HG03342 (cell line): ENCODE results near the gene HMGCLL1.

Experiments used
- ATAC-seq: cut with Tn5 transposase; IDR thresholded peaks from one replicate; pipeline ENCODE4 v1.9.1; 2021; ENCODE audit warnings: mild to moderate bottlenecking, moderate library complexity; ENCODE audit not compliant: unreplicated experiment

The HMGCLL1 gene

GRCh38 chr6:55578537-55579363, at the start of gene HMGCLL1:
Gene HMGCLL1, minus strand, starts transcription at chr6:55579192. Its CDS starts 137 bp downstream, at chr6:55579055.
- no peak for ATAC-seq

DNA sequence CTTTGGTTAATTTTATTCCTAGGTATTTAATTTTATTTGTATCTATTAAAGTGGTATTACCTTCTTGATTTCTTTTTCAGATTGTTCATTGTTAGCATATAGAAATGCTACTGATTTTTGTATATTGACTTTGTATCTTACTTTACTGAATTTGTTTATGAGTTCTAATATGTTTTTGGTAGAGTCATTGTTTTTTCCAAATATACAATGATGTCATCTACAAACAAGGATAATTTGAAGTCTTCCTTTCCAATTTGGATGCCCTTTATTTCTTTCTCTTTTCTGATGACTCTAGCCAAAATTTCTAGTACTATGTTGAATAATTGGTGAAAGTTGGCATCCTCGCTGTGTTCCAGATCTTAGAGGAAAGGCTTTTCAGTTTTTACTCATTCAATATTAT, 43.0 kb upstream of the HMGCLL1 start:
- ATAC-seq, result no peak

DNA sequence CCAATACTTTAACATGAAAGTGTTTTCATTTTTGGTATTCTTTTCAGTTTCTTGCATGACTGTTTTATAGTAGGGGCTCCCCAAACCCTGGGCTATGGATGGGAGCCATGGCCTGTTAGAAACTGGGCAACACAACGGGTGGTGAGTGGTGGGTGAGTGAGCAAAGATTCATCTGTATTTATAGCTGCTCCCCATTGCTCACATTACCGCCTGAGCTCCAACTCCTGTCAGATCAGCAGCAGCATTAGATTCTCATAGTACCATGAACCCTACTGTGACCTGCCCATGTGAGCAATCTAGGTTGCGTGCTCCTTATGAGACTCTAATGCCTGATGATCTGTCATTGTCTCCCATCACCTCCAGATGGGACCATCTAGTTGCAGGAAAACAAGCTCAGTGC, 42.3 kb upstream of the HMGCLL1 start:
- ATAC-seq, result no peak

DNA sequence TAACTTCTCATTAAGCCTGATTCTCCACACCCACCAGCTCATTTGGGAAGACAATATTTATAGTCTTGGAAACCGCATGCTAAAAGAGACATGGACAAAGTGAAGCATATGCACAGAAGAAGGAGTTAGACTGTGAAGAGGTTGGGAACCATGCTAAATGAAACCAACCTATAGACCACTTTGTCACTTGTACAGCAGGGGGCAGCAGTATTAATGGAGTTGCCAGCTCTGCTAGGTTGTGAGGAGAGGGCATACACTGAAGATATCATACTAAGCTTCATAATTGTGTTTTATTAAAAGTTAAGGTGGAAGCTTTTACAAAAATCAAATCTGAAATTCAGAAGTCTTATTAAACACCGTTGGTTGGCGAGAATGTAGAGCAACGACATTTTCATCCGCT, 38.3 kb upstream of the HMGCLL1 start:
- peak; percentile 77 for ATAC-seq

GRCh38 chr6:55604021-55604420, 25.0 kb upstream of the HMGCLL1 start:
- no peak for ATAC-seq

GRCh38 chr6:55601120-55601519, 22.1 kb upstream of the HMGCLL1 start:
- no peak for ATAC-seq

DNA sequence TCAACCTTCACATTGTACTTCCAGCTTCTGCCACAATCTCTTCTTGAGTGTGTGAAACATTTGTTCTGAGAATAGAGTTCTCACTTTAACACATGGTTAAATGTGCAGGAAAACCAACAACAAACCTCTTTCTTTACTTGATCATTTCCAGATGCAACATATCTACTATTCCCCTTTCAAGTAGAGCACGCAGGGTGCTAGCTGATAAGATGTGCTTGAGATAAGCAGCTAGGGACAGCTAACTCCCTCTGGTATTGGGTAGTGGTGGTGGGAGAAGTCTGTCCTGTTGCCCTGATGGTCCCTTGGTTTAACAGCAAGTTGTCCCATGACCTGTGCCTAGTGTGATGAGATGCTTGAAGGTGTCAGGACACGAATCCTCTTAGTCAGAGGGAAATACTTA, 15.4 kb upstream of the HMGCLL1 start:
- ATAC-seq, result no peak

DNA sequence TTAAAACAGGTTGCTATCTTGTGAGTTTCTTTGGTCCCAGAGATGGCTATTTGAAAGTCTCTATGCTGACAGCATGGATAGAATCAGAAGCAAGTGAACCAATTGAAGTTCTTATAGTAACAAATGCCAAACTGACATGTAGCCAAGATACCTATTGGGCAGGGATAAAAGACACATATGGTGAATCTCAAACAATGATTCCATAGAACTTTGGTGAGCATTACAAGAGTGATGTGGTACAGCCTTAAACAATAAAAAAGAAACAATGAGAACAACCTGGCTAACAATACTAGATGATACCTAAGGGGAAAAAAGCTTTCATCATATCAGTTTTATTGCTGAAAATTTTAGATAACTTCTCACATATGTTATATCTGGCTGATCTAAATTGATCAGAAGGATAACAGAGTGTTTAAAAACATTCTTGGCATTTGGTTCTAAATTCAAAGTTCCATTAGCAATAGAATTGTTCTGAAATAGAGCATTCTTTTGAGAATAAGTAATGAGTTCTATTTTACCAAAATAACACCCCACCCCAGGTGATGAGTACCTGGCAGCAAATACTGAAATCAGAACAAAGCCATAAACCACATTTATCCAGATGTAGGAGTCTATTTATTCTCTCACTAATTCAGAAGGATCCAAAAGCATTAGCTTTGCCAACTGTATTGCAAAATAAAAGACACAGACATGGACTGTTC, 5.8 kb upstream of the HMGCLL1 start:
- no peak for ATAC-seq

- no peak for ATAC-seq
Measured at GRCh38 chr6:55576811-55577210, 2.2 kb downstream of the HMGCLL1 start.

DNA sequence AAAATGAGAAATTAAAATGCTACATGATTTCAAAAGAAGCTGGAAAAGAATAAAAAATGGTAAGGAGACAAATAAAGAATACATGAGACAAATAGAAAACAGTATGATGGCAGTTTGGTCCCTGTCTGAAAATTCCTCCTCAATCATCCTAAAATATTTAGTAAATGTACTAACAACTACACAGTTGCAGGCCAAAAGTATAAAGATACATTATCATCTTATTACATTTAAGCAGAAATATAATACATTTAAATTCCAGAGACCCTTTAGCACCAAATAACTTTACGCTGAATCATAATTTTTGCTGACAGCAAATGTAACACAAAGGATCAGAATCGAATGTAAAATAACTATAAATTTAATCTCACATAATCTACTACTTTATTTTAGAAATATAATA, 4.4 kb downstream of the HMGCLL1 start:
- ATAC-seq, result no peak

DNA sequence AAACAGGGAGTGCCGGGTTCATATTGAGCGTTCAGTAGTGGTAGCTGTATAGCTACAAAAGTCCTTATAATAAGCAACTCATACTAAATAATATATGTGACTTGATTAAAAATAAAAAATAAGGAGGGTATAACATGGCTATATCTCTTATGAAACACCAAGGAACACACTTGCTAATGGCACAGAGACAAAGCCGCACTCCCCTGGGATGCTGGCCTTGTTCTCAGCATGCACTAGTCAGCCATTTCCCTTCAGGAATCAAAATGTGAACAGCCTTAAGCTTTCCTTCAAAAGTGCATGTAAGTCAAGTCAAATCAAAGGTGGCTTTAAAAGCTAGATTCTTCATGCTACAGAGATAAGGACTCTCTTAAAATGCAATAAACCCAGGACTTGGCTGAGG, 9.4 kb downstream of the HMGCLL1 start:
- ATAC-seq, result no peak

DNA sequence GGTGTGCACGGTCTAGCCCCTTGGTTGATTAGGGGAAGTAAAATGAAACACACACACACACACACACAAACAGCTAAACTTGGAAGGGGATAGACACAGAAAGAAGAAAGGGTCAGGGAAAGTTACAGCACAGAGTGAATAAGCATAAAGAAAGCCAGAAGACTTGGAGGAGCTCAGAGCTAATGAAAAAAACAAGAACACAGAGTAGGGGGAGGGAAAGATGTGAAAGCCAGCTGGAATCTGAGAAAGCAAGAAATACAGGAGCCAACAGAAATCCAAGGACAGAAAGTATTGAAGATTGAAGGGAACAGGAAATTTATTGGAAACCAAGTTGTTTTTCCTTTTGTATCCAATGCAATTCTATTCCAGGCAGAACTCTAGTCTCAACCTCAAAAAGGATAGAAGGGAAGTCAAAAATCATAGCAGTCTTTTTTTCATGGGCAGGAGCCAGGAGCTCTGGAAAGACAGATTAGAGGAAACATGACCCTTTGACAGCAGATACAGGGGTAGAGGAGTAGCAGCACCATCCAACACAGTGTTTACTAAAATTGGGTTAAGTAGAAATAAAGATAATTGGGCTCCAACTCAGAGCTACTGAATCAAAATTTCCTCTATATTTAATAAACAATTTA, 10.1 kb downstream of the HMGCLL1 start:
- no peak for ATAC-seq

DNA sequence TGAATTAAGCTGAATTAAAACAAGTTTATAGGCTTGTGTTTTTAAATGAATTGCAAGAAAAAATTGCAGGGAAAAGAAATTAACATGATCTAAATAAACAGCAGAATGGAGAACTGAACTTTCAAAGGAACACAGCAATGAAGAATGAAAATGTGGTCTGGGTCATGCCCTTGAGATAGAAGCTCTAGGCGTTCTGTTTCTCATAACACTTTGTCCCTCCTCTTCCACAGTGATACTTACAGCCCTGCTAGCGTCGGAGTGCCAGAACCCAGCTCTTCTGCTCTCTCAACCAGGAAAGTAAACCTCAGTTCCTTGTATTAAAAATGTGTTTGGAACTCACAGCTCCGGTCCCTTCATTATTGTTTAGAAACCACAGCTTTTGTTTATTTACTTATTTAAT, 11.4 kb downstream of the HMGCLL1 start:
- ATAC-seq, result no peak

DNA sequence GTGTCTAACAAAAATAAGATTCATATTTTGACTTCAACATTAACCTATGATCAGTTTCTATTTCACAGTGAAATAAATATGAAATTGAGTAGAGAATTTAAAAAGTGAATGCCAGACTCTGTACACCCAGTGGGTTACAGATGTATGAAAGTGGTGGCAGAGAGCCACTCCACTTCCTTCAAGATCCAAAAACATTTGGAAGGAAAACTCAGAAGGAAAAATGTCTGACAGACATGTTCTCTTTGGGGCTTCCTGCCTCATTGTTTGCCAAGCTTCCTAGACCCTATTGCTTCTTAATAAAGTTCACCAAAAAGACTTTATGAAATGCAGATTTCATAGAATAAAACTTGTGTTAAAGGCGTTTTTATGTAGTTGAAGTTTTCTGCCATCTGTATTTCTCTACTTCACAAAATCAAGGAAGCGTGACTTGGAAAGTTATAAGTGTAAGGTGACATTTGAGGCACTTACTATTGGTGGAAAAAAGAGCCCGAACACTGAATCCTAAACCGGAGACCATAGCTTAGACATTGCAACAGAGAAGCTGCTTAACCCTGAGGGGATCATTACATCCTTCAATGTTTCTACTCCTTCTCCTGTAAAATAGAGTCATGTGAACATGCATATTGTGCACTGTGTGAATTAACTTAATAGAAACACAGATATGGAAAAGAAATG, 12.8 kb downstream of the HMGCLL1 start:
- ATAC-seq, result no peak

- no peak for ATAC-seq
Measured at GRCh38 chr6:55562318-55562717, 16.7 kb downstream of the HMGCLL1 start.

DNA sequence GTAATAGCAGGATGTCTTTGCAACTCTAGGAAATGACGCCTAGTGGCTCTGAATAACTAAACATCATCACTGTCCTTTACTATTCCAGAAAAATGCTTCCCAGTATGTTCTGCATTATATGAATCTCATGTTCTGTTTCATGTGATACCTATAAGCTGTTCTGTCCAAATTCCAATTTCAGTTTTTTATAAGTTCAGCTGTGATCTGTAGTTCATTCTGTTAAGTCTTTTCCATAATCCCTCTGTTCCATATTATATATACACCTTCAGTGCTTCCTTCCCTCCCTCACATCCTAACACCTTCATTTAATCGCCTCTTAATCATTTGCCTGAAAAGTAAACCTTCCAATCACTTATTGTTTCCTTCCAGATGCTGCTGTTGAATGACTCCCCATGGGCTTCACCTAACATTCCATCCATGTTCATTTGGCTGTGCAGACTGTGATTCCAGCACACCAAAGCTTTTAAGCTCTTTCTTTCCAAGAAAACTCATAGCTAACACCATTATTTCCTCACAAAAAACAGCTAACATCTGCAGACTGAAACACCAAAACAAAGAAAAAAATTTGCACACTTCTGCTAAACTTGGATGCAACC, 18.6 kb downstream of the HMGCLL1 start:
- no peak for ATAC-seq

DNA sequence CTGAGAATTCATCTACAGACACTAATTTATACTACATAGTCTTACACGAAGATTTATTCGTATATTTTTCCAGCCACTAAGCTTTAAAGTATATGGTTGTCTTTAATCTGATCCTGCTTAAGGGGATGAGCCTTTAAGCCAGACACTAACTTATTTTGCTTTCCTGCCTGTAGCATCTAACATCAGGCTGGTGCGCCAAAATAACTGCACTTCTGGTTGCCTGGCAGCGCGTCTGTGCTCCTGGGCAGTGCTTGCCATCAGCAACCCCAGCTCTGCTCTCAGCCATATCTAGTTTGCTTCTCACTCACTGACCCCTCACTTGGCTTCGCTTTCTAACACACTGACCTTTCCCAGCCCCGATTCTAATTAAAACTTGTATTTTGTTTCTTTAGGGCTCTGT, 21.8 kb downstream of the HMGCLL1 start:
- no peak for ATAC-seq

DNA sequence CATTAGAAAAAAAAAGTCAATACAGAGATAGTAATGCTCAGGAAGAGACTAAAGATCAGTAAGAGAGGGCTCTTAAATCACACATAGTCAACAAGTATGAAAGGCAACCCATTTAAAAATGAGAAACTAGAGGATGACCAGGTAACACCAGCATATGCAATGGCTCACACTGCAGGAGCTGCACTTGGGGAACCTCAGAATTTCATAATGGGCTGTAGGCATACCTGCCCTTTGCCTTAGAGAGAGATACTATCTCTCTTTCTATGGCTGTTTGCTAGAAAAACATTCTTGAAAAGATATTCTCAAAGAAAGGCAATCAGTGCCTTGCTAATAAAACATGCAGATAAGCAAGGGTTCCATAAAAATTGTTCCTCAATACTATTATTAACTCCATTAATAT, 33.2 kb downstream of the HMGCLL1 start:
- ATAC-seq, result no peak

DNA sequence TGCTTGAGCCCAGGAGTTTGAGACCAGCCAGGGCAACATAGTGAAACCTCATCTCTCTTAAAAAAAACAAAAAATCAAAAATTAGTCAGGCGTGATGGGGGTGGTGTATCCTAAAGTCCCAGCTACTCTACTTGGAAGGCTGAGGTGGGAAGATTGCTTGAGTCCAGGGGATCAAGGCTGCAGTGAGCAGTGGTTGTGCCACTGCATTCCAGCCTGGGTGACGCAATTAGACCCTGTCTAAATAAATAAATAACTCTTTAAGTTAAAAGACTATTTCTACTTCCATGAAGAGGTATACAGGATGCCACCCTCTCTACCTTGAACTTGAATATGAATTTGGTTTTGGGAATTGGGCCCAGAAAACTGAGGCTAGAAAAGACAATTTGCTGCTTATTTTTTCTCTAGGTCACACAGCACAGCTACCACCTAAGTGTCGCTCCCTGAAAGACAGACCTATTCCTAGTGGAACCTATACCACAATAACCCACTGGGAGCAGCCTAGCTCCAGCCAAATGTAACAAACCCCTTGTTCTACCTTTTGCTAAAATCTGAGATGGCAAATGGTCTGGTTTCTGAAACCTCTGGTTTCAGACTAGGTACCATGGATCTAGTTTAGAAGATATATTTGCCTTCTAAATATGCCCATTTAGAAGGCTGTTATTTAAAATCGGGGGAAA, 35.2 kb downstream of the HMGCLL1 start:
- no peak for ATAC-seq

GRCh38 chr6:55541024-55541423, 38.0 kb downstream of the HMGCLL1 start:
- no peak for ATAC-seq
